Activated naive CD8-positive, alpha-beta T cell (primary cell): ENCODE measurements around the gene KIF4A.
A peak's percentile ranks its signal among the peaks of the same experiment; 100 is the strongest.
"Not testable (repeated sequence)": the region's sequence is repeated elsewhere in the genome, so short reads cannot be mapped to it uniquely, and the experiment has no call there.

Experiments
- H3K27ac Mint-ChIP-seq: one replicate; pipeline ENCODE4 v1.8.0; 2021; ENCODE audit warnings: mixed read lengths
- H3K27me3 Mint-ChIP-seq: one replicate; pipeline ENCODE4 v1.8.0; 2021; ENCODE audit warnings: mixed read lengths
- H3K36me3 Mint-ChIP-seq: one replicate; pipeline ENCODE4 v1.8.0; 2021; ENCODE audit warnings: mixed read lengths
- H3K4me1 Mint-ChIP-seq: one replicate; pipeline ENCODE4 v1.8.0; 2021; ENCODE audit warnings: low read depth, mixed read lengths
- H3K4me3 Mint-ChIP-seq: one replicate; pipeline ENCODE4 v1.8.0; 2021; ENCODE audit warnings: mild to moderate bottlenecking, mixed read lengths
- H3K9me3 Mint-ChIP-seq: one replicate; pipeline ENCODE4 v1.8.0; 2021; ENCODE audit warnings: low read depth, mixed read lengths

The KIF4A gene

DNA sequence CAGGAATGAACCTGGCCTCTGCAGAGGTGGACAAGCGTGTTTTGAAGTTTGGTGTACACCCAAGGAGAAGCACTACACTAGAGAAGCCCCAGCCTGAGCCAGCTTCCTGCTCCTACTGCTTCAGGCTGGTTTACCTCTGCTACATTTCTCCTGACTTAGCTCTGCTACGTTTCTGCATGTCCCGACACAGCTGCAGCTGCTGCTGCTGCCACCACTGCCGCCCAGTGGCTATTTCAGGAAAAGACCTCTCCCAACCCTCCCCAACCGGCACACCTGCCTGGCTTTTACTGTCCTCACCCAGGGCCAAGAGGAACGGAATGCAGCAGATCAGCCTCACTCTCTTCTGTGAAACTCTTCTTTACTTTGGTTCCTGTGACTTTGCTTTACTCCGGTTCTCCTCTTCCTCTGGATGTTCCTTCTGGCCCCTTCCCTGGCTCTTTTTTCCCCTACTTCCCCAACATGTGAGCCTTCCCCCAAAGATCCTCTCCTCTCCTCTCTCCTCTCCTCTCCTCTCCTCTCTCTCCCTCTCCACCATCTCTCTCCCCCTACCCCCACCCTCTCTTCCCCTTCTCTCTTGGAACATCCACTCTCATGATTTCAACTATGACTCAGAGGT lies 26.8 kb upstream of the KIF4A start:
- no peaks in the 10 kb centered on the region for H3K9me3 Mint-ChIP-seq
- no peaks in the 10 kb centered on the region for H3K27me3 Mint-ChIP-seq
- H3K36me3 Mint-ChIP-seq = peaks cover 5% of the 10 kb centered on the region
- no peak overlapping the region for H3K27ac Mint-ChIP-seq
- H3K4me3 Mint-ChIP-seq = no peak overlapping the region
- no peaks in the 10 kb centered on the region for H3K4me1 Mint-ChIP-seq

DNA sequence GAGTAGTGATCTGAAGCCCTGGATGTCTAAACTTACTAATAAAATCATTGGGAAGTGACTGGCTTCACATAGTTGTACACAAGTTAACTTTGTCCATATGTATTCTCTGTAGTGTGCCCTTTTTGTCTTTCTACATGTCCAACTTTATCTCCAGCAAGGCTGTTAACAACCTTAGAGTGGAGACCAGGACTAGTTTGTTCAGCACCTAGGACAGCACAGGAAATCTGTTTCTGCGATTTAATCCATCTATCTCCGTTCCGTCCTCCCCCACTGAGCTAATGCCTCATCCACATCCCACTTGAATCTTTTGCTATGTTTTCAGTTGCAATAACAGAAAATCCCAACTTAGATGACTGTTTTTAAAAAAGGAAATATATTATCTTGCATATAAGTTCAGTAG lies 25.1 kb upstream of the KIF4A start:
- H3K27ac Mint-ChIP-seq = no peak overlapping the region

DNA sequence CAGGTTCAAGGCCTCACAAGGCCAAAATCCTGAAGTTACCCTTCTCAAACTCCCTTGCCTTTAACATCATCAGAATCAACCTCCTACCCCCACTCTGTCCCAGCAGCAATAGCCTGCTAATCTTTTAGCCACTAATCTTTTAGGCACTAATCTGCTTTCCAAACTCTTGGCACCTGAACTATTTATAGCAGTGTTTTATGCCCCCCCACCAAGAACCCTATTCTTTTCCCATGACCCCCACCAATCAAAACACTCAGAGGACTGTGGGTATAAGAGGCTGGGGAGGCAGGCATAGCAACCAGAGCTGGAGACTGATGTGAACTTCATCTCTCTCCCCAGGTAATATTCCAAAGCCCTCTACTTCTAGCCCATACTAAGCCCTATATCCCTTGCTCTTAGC lies 21.9 kb upstream of the KIF4A start, which contains the start of gene ARR3:
Gene ARR3 (plus strand): TSS at position 301 of the 400 bp plus-strand sequence. CDS start 1,052 bp downstream, outside the sequence.
- Mint-ChIP-seq H3K27ac (no peak within 1 kb of the TSS), H3K36me3 (peaks cover 3% of the 10 kb centered on the region), H3K4me1 (no peaks in the 10 kb centered on the region), H3K4me3 (no peak within 1 kb of the TSS), H3K9me3 (no peaks in the 10 kb centered on the region), H3K27me3 (no peaks in the 10 kb centered on the region)

More for the DNA sequence above, 25.1 kb upstream of the KIF4A start:
- Mint-ChIP-seq H3K9me3 (no peaks in the 10 kb centered on the region), H3K4me1 (no peaks in the 10 kb centered on the region), H3K27me3 (no peaks in the 10 kb centered on the region), H3K4me3 (no peak overlapping the region), H3K36me3 (peaks cover 5% of the 10 kb centered on the region)

DNA sequence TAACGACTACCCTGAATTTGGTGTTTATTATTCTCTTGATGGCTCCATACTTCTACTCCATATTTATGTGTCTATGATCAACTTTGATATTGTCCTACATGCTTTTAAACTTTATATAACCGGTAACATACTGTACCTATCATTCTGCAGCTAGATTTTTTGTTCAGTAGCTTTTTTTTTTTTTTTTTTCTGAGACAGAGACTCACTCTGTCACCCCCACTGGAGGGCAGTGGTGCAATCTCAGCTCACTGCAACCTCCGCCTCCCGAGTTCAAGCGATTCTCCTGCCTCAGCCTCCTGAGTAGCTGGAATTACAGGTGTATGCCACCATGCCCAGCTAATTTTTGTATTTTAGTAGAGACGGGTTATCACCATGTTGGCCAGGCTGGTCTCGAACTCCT lies 15.9 kb upstream of the KIF4A start:
- not testable (repeated sequence) for H3K4me1 Mint-ChIP-seq, H3K4me3 Mint-ChIP-seq, H3K27me3 Mint-ChIP-seq, H3K9me3 Mint-ChIP-seq, H3K36me3 Mint-ChIP-seq, H3K27ac Mint-ChIP-seq

DNA sequence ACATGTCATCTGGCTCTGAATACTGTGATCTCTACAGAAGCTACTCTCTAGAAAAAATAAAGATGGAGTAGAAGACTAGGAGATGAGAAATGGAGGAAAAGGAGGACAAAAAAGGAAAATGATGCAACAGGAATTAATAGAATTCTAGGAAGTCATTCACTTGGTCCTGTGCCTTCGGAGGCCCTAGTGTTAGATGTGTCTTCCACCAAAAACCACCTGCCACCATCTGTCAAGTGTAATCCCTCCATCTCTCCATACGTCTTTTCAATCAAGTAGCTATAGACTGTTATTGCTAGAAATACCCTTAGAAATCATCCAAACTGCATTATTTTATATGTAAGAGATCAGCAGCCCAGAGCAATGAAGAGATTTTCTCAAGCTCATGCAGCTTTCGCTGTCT lies 10.8 kb upstream of the KIF4A start:
- no peaks in the 10 kb centered on the region for H3K4me1 Mint-ChIP-seq
- no peaks in the 10 kb centered on the region for H3K27me3 Mint-ChIP-seq
- H3K27ac Mint-ChIP-seq = no peak overlapping the region
- peaks cover 5% of the 10 kb centered on the region for H3K36me3 Mint-ChIP-seq
- no peak overlapping the region for H3K4me3 Mint-ChIP-seq
- H3K9me3 Mint-ChIP-seq = no peaks in the 10 kb centered on the region

DNA sequence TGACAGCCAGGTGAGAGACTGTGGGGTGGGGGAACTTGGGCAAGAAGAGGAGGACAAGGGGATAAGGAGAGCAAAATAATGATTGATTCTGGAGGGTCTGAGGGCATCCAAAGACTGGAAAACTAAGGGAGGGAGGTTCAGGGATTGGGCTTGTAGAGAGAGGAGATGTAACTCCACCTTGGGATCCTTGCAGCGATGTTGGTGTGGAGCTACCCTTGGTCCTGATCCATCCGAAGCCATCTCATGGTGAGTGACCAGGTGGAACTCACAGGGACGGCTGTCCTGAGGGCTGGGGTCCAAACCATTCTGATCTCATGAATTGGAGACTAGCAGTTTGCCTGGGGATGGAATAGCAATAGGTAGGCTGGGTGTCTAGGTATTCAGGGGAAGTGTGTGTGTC lies 9.3 kb upstream of the KIF4A start:
- no peaks in the 10 kb centered on the region for H3K9me3 Mint-ChIP-seq
- H3K4me3 Mint-ChIP-seq = no peak overlapping the region
- H3K27ac Mint-ChIP-seq = no peak overlapping the region
- H3K4me1 Mint-ChIP-seq = no peaks in the 10 kb centered on the region
- H3K27me3 Mint-ChIP-seq = no peaks in the 10 kb centered on the region
- peaks cover 8% of the 10 kb centered on the region for H3K36me3 Mint-ChIP-seq

GRCh38 chrX:70281951-70282350 lies 8.0 kb upstream of the KIF4A start, which contains the start of gene RAB41:
Gene RAB41, plus strand, starts transcription at chrX:70282172. Its CDS starts 46 bp downstream, at chrX:70282218.
- peaks cover 10% of the 10 kb centered on the region for H3K36me3 Mint-ChIP-seq
- no peaks in the 10 kb centered on the region for H3K9me3 Mint-ChIP-seq
- no peak within 1 kb of the TSS for H3K4me3 Mint-ChIP-seq
- H3K4me1 Mint-ChIP-seq = no peaks in the 10 kb centered on the region
- H3K27me3 Mint-ChIP-seq = no peaks in the 10 kb centered on the region
- H3K27ac Mint-ChIP-seq = no peak within 1 kb of the TSS

- no peaks in the 10 kb centered on the region for H3K9me3 Mint-ChIP-seq
- H3K27ac Mint-ChIP-seq = peak overlapping the region; percentile 61
- H3K27me3 Mint-ChIP-seq = no peaks in the 10 kb centered on the region
- peaks cover 12% of the 10 kb centered on the region for H3K4me1 Mint-ChIP-seq
- H3K36me3 Mint-ChIP-seq = peaks cover 5% of the 10 kb centered on the region
- H3K4me3 Mint-ChIP-seq = peak overlapping the region; percentile 90
Observed at GRCh38 chrX:70289168-70289792, 624 bp upstream of the KIF4A start.

- Mint-ChIP-seq H3K4me1 (peaks cover 12% of the 10 kb centered on the region), H3K27ac (no peak overlapping the region), H3K27me3 (no peaks in the 10 kb centered on the region), H3K9me3 (no peaks in the 10 kb centered on the region), H3K36me3 (no peaks in the 10 kb centered on the region), H3K4me3 (no peak overlapping the region)
Observed at GRCh38 chrX:70292788-70293187, 2.9 kb downstream of the KIF4A start.

- H3K4me1 Mint-ChIP-seq = peaks cover 12% of the 10 kb centered on the region
- H3K9me3 Mint-ChIP-seq = no peaks in the 10 kb centered on the region
- H3K4me3 Mint-ChIP-seq = no peak overlapping the region
- H3K27ac Mint-ChIP-seq = no peak overlapping the region
- no peaks in the 10 kb centered on the region for H3K27me3 Mint-ChIP-seq
- H3K36me3 Mint-ChIP-seq = no peaks in the 10 kb centered on the region
Observed at GRCh38 chrX:70293621-70294020, 3.7 kb downstream of the KIF4A start.

DNA sequence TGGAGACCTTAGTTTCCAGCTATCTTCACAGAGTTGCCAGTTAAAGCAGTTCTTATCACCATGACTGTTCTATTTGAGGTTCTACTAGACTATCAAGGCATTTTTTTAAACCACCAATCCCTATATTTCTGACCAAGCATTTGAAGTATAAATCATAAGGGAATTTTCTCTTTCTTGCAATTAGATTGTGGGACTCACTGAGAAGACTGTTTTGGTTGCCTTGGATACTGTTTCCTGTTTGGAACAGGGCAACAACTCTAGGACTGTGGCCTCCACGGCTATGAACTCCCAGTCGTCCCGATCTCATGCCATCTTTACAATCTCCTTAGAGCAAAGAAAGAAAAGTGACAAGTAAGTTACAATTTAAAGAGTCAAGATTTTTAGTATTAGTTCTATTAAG lies 11.8 kb downstream of the KIF4A start:
- Mint-ChIP-seq H3K36me3 (no peaks in the 10 kb centered on the region), H3K9me3 (no peaks in the 10 kb centered on the region), H3K4me3 (no peak overlapping the region), H3K27ac (no peak overlapping the region), H3K27me3 (no peaks in the 10 kb centered on the region), H3K4me1 (no peaks in the 10 kb centered on the region)

DNA sequence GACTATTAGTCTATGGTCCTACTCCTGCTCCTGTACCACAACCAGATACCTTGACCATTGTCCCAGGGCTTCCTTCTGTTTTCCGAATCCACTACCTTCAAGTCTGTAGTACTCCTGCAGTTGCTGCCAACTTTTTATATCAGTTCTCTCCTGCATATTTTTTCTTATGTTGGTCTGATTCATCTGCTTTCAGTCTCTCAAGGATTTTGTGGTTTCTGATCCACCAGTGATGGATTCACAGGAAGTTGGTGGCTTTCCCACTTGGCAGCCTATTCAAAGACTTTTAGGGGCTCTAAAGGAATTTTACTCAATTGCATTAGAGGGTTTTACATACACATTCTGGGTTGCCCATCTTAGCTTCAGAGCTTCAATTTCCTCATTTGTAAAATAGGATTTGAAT lies 23.6 kb downstream of the KIF4A start:
- H3K4me3 Mint-ChIP-seq = no peak overlapping the region
- no peaks in the 10 kb centered on the region for H3K4me1 Mint-ChIP-seq
- H3K36me3 Mint-ChIP-seq = no peaks in the 10 kb centered on the region
- no peaks in the 10 kb centered on the region for H3K27me3 Mint-ChIP-seq
- H3K27ac Mint-ChIP-seq = no peak overlapping the region
- H3K9me3 Mint-ChIP-seq = no peaks in the 10 kb centered on the region

DNA sequence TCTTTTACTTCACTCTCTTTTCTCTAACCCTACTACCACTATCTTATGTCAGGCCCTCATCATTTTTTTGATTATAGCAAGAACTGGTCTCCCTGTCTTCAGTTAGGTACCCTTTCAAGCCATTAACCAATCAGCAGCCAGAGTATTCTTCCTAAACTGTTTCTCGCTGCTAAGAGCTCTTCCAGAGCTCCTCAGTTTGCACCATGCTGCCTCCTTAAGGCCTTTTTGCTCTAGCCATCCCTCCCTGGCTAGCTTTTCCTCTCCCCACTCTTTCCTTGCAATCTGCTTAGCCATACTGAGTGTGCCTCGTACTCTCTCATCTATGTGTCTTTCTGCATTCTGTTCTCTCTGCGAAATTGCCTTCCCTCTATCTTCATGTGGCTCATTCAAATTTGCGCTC lies 32.9 kb downstream of the KIF4A start:
- no peaks in the 10 kb centered on the region for H3K27me3 Mint-ChIP-seq
- no peak overlapping the region for H3K27ac Mint-ChIP-seq
- H3K4me3 Mint-ChIP-seq = no peak overlapping the region
- H3K4me1 Mint-ChIP-seq = no peaks in the 10 kb centered on the region
- no peaks in the 10 kb centered on the region for H3K9me3 Mint-ChIP-seq
- no peaks in the 10 kb centered on the region for H3K36me3 Mint-ChIP-seq

DNA sequence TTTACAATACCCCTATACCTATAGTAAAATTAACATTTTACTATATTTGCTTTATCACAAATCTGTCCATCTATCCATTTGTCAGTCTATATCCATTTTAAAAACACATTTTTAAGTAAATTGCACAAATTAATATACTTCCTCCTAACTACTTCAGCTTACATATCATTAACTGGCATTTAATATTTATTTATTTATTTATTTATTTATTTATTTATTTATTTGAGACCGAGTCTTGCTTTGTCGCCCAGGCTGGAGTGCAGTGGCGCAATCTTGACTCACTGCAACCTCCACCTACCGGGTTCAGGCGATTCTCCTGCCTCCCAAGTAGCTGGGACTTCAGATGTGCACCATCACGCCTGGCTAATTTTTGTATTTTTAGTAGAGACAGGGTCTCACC lies 33.7 kb downstream of the KIF4A start:
- H3K9me3 Mint-ChIP-seq, H3K4me1 Mint-ChIP-seq, H3K4me3 Mint-ChIP-seq, H3K36me3 Mint-ChIP-seq, H3K27ac Mint-ChIP-seq, H3K27me3 Mint-ChIP-seq: not testable (repeated sequence)

- Mint-ChIP-seq H3K4me3 (no peak overlapping the region), H3K27me3 (no peaks in the 10 kb centered on the region), H3K4me1 (no peaks in the 10 kb centered on the region), H3K36me3 (no peaks in the 10 kb centered on the region), H3K27ac (no peak overlapping the region), H3K9me3 (no peaks in the 10 kb centered on the region)
Observed at GRCh38 chrX:70324326-70324725, 34.4 kb downstream of the KIF4A start.

DNA sequence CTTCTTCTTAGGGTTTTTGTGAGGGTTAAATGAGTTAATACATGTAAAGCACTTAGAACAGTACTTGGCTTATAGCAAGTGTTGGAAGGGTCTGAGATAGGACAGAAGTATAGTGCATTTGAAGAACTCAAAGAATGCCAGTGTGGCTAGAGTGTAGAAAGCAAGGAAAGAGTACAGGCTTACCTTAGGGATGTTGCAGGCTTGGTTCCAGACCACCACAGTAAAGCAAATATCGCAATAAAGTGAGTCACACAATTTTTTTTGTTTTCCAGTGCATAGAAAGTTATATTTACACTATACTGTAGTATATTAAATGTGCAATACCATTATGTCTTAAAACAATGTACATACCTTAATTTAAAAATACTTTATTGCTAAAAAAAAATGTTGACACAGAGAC lies 41.3 kb downstream of the KIF4A start:
- no peak overlapping the region for H3K4me3 Mint-ChIP-seq
- no peaks in the 10 kb centered on the region for H3K9me3 Mint-ChIP-seq
- no peaks in the 10 kb centered on the region for H3K27me3 Mint-ChIP-seq
- no peak overlapping the region for H3K27ac Mint-ChIP-seq
- H3K4me1 Mint-ChIP-seq = no peaks in the 10 kb centered on the region
- H3K36me3 Mint-ChIP-seq = no peaks in the 10 kb centered on the region
